HG03571 (cell line): ENCODE results near the gene FBXL3.
A peak's percentile ranks its signal among the peaks of the same experiment; 100 is the strongest.
"Not testable (repeated sequence)": the region's sequence is repeated elsewhere in the genome, so short reads cannot be mapped to it uniquely, and the experiment has no call there.

Experiments
- ATAC-seq: cut with Tn5 transposase; IDR thresholded peaks from one replicate; pipeline ENCODE4 v1.9.1; 2021; ENCODE audit not compliant: unreplicated experiment

Gene FBXL3

GRCh38 chr13:77028202-77028601 is 1.2 kb upstream of the FBXL3 start:
- ATAC-seq = no peak

GRCh38 chr13:77026255-77026860 is 601 bp downstream of the FBXL3 start:
- peak; percentile 51 for ATAC-seq

- ATAC-seq = no peak
These were observed 4.6 kb downstream of the FBXL3 start for GRCh38 chr13:77022341-77022740.

GRCh38 chr13:77019756-77020155 is 7.2 kb downstream of the FBXL3 start:
- no peak for ATAC-seq

- no peak for ATAC-seq
These were observed 9.9 kb downstream of the FBXL3 start for GRCh38 chr13:77016888-77017623.

- ATAC-seq = no peak
These were observed 10.6 kb downstream of the FBXL3 start for GRCh38 chr13:77016251-77016812.

GRCh38 chr13:77014906-77015685 is 11.9 kb downstream of the FBXL3 start:
- no peak for ATAC-seq

- no peak for ATAC-seq
These were observed 13.0 kb downstream of the FBXL3 start for GRCh38 chr13:77013853-77014542.

- not testable (repeated sequence) for ATAC-seq
These were observed 17.2 kb downstream of the FBXL3 start for GRCh38 chr13:77009719-77010118.

- ATAC-seq = no peak
These were observed 17.9 kb downstream of the FBXL3 start for GRCh38 chr13:77009011-77009410.

GRCh38 chr13:77008337-77008736 is 18.6 kb downstream of the FBXL3 start:
- not testable (repeated sequence) for ATAC-seq

GRCh38 chr13:77002590-77003190 is 24.3 kb downstream of the FBXL3 start:
- no peak for ATAC-seq

GRCh38 chr13:77001963-77002587 is 24.9 kb downstream of the FBXL3 start:
- ATAC-seq = no peak

- no peak for ATAC-seq
These were observed 25.4 kb downstream of the FBXL3 start for GRCh38 chr13:77001540-77001939.

- ATAC-seq = no peak
These were observed 26.5 kb downstream of the FBXL3 start for GRCh38 chr13:77000475-77000874.

GRCh38 chr13:76994281-76994680 is 32.7 kb downstream of the FBXL3 start:
- ATAC-seq = no peak

- ATAC-seq = no peak
These were observed 33.5 kb downstream of the FBXL3 start for GRCh38 chr13:76993473-76993872.

- ATAC-seq = no peak
These were observed 33.9 kb downstream of the FBXL3 start for GRCh38 chr13:76993021-76993420.

GRCh38 chr13:76992548-76993001 is 34.4 kb downstream of the FBXL3 start:
- ATAC-seq = peak; percentile 2
